GM18502 (cell line): ENCODE results near the gene HARS1.
"Not testable (repeated sequence)": the region's sequence is repeated elsewhere in the genome, so short reads cannot be mapped to it uniquely, and the experiment has no call there.

Experiments
- ATAC-seq: cut with Tn5 transposase; IDR thresholded peaks from one replicate; pipeline ENCODE4 v1.9.1; 2021; ENCODE audit warnings: mild to moderate bottlenecking; ENCODE audit not compliant: unreplicated experiment, poor library complexity

Gene HARS1, protein sequence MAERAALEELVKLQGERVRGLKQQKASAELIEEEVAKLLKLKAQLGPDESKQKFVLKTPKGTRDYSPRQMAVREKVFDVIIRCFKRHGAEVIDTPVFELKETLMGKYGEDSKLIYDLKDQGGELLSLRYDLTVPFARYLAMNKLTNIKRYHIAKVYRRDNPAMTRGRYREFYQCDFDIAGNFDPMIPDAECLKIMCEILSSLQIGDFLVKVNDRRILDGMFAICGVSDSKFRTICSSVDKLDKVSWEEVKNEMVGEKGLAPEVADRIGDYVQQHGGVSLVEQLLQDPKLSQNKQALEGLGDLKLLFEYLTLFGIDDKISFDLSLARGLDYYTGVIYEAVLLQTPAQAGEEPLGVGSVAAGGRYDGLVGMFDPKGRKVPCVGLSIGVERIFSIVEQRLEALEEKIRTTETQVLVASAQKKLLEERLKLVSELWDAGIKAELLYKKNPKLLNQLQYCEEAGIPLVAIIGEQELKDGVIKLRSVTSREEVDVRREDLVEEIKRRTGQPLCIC

DNA sequence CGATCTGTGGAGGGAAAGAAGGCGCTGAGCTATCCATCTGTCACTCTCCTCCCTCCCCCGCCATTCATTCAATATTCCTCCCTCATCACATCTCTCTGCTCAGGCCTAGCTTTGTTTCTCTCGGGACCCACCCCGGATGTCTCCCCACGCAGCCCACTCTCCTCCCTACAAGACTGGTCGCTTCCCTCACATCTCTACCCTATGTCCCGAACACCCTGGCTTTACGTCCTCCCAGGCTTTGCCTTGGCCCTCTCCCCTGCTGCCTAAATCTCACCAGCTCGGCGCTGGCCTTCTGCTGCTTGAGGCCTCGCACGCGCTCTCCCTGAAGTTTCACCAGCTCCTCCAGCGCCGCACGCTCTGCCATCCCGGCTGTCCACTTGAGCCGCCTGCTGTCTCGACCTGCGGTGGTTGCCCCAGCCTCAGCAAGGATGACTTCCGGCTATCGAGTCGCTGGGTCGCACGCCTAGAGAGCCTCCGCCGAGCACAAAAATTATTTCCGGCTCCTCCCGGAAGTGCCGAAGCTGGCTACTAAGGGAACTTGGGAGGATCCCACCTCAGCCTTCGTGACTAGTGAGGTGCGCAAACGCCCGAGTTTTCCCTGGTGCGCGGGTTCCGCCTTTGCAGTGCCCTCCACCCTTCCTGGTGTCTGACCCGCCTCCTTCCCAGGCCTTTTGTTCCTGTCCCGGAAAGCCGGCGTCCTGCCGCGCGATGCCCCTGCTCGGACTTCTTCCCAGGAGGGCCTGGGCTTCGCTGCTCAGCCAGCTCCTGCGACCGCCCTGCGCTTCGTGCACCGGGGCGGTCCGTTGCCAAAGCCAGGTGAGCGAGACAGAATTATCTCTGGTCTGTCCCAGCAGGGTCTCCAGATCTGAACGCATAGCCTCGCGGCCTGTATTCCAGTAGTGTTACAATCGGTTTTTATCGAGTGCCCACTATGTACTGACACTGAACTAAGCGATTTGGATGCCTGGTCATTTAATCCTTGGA, at the start of gene HARS1, which contains the start of gene HARS2:
Gene HARS1, minus strand, starts transcription at position 430 of the 984 bp plus-strand sequence. Its CDS starts 66 bp downstream, at position 364.
Gene HARS2, plus strand, starts transcription at position 515 of the 984 bp plus-strand sequence. Its CDS starts 194 bp downstream, at position 709.
- peak; percentile 97 for ATAC-seq

DNA sequence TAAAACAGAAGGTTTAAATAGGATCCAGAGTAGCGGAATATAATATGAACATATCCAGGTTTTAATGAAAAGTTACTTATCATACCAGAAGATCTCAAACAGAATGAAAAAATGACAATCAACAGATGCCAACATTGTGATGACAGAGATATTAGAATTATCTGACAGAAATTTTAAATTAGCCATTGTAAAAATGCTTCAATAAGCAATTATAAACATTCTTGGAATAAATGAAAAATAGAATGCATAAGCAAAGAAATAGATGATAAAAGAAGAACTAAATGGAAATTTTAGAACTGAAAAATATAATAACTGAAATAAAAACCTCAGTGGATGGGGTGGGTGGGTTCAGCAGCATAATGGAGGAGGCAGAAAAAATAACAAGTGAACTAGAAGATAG, 46.3 kb upstream of the HARS1 start:
- ATAC-seq, result no peak

DNA sequence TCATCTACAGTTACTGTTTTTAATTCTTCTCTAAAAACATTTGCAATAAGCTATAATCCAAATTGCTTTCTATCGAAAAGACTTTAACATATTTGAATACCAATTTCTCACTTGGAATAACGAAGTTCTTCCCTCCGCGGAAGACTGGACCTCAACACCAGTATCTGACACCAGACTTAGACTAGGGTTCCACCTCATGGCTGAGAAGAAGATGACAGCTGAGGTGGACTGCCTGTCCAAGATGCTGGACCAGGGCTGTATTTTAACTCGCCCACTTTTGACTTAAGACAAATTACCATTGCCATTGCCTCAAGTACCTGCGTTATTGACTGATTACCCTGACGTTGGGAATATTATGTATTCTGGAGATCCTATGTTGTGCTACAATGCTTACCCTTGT, 43.2 kb upstream of the HARS1 start:
- no peak for ATAC-seq

DNA sequence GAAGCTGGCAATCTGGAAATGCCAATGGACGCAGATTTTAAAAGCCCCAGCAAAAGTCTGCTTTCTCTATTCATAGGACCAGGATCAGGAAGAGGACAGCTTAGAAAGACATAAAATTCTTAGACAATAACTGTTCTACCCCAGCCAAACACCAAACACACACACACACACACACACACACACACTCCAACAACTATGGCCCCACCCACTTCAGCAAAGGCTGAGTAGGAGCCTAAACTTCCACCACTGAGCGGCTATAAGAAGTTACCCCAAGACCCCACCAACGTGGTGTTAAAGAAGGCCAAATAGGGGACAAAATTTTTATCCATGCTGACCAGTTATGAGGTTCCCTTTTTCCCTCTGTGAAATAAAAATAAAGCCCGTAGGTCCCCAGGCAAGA, 41.9 kb upstream of the HARS1 start:
- ATAC-seq, result no peak

DNA sequence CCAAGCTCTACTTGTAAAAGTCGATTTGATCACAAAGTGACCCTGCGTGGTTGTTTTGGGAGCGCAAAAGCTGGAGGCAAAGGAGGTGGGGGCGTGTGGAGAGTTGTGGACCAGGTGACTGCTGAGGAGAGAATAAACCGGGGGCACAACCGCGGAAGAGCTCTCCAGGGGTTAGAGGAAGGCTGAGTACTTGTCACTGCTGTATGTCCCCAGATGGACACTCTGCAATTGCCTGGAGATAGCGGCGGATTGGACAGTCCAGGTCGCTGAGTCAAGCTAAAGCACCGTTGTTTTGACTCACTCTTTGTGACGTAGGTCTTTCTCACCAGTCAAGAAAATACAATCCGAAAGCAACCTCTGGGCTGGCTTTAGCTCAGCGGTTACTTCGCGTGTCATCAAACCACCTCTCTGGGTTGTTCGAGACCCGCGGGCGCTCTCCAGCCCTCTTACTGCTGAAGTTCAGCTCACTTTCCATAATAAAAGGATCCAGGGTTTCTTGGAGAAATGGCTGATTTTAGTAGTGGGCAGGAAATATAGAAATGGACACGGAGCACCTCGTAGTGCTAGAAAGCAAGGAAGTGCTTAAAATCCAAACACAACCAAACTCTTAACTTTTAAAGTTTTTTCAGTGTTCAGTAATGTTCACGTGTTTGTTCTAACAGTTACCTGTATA, 34.8 kb upstream of the HARS1 start:
- peak; percentile 93 for ATAC-seq

DNA sequence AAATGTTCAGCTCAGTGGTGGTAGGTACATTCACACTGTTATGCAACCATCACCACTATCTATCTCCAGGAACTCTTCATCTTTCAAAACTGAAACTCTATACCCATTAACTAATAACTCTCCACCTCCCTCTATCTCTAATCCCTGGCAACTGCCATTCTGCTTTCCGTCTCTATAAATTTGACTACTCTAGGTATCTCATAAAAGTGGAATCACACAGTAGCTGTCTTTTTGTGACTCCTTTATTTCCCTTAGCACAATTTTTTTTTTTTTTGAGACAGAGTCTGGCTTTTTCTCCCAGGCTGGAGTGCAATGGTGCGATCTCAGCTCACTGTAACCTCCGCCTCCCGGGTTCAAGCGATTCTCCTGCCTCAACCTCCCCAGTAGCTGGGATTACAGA, 30.2 kb upstream of the HARS1 start:
- ATAC-seq, result not testable (repeated sequence)

DNA sequence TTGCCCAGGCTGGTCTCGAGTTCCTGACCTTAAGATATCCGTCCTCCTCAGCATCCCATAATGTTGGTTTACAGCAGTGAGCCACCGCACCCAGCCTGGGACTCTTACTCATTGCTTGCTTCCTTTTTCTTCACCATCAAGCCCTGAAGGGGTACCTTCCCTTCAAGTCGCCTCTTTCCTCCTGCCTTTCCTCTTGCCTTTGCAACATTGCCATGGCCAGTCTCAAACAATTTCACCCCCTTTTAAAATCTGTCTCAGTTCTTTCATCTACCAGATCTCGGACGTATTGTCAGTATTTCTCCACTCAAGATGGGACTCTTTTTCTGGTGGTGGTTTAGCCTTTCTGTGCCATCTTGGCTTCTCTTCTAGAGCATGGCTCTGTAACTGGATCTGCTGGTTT, 29.6 kb upstream of the HARS1 start:
- ATAC-seq, result peak; percentile 30

DNA sequence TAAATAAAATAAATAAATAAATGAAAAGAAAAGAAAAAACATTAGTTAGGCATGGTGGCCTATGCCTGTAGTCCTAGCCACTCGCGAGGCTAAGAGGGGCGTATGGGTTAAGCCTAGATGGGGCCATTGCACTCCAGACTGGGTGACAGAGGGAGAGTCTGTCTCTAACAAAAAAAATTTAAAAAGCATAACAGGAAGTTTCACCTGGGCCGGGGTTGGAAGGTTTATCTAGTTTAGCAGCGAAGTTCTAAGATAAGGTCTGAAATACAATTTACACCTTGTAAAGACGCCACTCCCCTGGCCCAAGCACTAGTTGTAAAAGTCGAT, 27.1 kb upstream of the HARS1 start:
- no peak for ATAC-seq

DNA sequence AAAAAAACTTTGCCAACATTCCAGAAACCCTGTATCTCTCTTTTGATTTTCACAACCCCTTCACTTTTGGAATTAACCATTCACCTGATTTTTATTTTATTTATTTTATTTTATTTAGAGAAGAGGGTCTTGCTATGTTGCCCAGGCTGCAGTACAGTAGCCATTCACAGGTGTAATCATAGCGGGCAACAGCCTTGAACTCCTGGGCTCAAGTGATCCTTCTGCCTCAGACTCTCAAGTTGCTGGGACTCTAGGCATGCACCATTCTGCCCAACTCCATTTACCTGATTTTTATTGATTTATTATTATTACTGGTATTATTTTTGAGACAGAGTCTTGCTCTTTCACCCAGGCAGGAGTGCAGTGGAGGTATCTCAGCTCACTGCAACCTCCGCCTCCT, 25.1 kb upstream of the HARS1 start:
- ATAC-seq, result not testable (repeated sequence)

DNA sequence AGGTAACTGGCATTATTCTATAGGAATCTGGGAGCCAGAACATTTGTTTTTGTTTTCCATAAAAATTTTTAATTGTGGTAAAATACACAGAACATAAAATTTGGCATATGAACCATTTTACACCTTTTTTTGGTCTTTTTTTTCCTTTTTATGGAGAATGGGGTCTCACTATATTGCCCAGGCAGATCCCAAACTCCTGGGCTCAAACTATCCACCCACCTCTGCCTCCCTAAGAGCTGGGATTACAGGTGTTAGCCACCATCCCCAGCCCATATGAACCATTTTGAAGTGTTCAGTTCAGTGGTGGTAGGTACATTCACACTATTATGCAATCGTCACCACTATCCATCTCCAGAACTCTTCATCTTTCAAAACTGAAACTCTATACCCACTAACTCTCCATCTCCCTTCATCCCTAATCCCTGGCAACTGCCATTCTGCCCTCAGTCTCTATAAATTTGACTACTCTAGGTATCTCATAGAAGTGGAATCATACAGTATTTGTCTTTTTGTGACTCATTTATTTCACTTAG, 22.5 kb upstream of the HARS1 start:
- no peak for ATAC-seq

DNA sequence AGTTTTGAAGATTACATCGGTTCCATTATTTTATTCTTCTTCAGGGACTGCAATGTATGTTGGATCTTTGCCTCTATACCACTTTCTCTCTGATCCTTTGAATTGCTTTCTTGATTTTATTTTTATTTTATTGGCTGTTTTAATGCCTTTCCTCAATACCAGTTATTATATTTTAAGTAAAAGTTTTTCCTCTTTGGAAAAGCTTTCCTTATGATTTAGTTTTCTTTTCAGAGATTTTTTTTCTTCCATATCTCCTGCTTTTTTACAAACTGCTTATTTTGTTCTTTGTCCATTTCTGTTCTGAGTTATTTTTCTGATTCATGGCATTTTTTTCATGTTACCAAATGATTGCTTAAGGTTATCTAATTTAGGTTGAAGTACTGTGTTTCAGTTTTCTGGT, 20.6 kb upstream of the HARS1 start:
- no peak for ATAC-seq

DNA sequence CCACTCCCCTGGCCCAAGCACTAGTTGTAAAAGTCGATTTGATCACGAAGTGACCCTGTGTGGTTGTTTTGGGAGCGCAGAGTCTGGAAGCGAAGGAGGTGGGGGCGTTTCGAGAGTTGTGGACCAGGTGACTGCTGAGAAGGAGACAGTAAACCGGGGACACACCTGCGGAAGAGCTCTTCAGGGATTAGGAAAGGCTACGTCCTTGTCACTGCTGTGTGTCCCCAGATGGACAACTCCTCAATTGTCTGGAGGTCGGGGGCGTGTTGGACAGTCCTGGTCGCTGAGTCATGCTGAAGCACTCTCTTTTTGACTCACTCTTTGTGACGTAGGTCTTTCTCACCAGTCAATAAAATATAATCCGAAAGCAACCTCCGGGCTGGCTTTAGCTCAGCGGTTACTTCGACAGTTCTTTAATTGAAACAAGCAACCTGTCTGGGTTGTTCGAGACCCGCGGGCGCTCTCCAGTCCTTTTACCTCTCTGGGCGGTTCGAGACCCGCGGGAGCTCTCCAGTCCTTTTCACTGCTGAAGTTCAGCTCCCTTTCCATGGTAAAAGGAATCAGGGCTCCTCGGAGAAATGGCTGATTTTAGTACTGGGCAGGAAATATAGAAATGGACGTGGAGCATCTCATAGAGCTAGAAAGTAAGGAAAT, 19.9 kb upstream of the HARS1 start:
- peak; percentile 89 for ATAC-seq

DNA sequence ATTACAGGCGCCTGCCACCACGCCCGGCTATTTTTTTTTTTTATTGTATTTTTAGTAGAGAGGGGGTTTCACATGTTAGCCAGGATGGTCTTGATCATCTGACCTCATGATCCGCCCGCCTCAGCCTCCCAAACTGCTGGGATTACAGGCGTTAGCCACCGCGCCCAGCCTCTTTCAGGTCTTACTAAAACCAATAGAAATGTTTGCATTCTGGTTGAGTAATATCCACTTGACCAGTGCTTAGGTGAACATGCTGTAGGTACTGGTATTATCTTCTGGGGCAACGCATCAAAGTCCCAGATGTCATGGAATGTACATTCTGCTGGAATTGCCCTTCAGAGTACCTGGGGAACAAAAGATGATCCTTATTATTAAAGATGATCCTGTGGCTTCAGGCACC, 17.6 kb upstream of the HARS1 start:
- not testable (repeated sequence) for ATAC-seq

DNA sequence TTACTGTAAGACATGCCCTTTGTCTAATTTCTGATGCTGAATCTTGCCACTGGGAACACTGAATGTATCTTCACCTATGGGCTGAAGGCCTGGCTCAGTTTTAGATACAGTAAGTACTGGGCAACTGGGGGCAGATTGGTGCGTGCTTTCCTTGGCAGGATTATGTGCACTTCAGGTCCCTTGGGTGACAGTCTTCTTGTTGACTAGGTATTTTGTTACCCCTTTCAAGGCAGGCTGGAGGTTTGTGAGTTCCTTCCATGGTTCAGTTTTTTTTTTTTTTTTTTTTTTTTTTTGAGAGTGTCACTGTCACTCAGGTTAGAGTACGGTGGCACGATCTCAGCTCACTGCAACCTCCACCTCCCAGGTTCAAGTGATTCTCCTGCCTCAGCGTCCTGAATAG, 16.6 kb upstream of the HARS1 start:
- no peak for ATAC-seq

DNA sequence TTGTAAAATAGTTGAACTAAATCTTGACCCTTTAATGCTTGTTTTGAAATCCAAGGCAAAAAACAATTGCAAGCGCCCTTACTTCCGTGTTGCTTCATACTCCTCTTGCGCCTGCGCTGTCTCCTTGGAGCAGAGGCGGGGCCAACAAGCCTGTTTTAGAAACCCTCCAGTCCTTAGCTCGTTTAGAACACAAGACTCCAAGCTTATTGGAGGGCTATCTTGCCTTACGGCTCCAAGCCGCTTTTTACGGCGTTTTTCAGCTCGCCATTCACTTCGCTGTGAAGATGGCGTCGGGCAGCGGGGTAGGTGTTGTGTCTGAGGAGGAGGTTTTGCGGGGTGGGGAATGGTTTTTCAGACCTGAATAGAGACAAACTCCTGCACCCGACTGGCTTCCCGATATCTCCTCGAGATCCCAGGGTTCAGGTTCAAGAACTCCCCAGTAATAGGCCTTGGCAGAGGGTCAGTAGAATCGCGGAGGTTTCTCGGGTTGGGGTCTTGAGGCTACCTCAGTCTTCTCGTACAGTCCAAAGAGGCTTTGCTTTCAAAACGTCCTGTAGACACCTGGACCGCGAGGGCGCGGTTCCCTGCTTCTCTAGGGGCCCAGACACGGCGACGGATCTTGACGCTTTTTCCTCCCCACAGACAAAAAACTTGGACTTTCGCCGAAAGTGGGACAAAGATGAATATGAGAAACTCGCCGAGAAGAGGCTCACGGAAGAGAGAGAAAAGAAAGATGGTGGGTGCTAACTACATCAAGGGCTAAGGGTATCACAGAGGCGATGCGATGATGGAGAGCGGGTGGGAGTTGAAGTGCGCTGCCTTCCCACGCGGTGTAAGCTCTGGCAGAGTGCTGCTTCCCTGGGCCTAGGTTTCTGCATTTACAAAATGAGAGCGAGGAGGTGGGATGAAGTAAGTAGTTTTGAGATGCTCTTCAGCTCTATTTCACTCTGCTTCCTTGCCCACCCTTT, 9.3 kb upstream of the HARS1 start, which contains the start of gene ZMAT2:
Gene ZMAT2, plus strand, starts transcription at position 271 of the 968 bp plus-strand sequence. Its CDS starts 14 bp downstream, at position 285.
- peak; percentile 99 for ATAC-seq

DNA sequence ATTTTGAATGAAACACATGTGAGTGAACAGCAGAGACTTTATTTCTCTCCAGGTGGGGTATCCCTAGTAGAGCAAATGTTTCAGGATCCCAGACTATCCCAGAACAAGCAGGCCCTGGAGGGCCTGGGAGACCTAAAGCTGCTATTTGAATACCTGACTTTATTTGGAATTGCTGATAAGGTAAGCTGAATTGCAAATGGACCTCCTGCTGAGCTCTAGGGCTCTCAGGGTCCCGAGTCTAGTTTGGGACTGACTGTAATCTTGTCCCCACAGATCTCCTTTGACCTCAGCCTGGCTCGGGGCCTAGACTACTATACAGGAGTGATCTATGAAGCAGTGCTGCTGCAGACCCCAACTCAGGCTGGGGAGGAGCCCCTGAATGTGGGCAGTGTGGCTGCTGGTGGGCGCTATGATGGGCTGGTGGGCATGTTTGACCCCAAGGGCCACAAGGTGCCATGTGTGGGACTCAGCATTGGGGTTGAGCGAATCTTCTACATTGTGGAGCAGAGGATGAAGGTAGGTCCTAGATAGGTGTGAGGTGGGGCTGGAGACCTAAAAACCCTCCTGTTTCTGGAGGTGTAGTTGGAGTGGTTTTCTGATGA, 5.8 kb upstream of the HARS1 start:
- ATAC-seq, result no peak

DNA sequence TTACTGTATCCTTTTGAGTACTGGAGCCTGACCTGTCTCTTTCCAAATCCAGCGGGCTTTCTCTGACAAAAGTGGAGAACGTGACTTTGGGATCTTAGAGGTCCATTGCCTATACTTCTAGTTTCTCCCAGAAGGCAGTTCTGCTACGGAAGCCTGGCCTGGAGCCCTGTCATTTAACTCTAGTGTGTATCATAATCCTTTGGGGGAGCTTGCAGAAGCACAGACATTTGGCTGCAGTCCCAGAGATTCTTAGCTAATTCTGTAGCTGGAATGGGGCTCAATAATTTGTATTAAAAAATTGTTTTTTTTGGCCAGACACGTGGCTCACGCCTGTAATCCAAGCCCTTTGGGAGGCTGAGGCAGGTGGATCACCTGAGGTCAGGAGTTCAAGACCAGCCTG, 3.1 kb upstream of the HARS1 start:
- ATAC-seq, result no peak

DNA sequence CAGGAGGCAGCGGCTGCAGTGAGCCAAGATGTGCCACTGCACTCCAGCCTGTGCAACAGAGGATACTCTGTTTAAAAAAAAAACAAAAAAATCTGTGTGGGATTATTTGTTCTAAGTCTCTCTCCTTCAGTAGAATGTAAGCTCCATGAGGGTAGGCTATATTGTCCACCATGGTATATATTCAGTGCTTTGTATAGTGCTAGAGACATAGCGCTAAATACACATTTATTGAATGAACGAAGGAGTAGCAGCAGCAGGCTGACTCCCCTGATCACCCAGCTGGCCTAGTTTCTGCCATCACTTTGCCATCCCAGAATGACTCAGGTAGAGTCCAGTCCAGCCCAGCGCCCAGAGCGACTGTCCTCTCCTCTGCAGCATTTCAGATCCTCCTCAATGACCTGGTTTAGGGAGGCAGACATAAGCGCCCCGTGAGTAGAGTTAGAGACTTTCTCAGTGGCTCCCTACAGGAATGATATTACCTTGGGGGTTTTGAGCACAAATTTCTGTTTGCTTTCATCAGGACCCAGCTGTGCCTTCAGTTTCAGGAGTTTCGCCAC, 716 bp downstream of the HARS1 start:
- peak; percentile 3 for ATAC-seq
